ENCODE data around the gene IFI6.

IFI6 gene

GRCh38 chr1:27648602-27649305 is 23.2 kb downstream of the IFI6 start:
- no peak overlapping the region for H3K4me3 ChIP-seq (ENCODE audit: low read depth, low read length)
- ChIA-PET POLR2A (no interaction called here), CTCF (interaction anchor here (1.1 to 2.8 kb wide), 12 partner anchors 8 to 352 kb away, joined by 3 to 22 read pairs (median 7); partner anchors contain the start of gene AHDC1)
- no peak for DNase-seq (ENCODE audit: low read depth, low spot score)
- TF ChIP-seq, protein P1, sequence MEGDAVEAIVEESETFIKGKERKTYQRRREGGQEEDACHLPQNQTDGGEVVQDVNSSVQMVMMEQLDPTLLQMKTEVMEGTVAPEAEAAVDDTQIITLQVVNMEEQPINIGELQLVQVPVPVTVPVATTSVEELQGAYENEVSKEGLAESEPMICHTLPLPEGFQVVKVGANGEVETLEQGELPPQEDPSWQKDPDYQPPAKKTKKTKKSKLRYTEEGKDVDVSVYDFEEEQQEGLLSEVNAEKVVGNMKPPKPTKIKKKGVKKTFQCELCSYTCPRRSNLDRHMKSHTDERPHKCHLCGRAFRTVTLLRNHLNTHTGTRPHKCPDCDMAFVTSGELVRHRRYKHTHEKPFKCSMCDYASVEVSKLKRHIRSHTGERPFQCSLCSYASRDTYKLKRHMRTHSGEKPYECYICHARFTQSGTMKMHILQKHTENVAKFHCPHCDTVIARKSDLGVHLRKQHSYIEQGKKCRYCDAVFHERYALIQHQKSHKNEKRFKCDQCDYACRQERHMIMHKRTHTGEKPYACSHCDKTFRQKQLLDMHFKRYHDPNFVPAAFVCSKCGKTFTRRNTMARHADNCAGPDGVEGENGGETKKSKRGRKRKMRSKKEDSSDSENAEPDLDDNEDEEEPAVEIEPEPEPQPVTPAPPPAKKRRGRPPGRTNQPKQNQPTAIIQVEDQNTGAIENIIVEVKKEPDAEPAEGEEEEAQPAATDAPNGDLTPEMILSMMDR (IDR thresholded peaks at IDR 0.05; ENCODE audit: insufficient read depth, low read length, missing control alignments) = no peak

GRCh38 chr1:27647328-27647727 is 24.7 kb downstream of the IFI6 start:
- DNase-seq (ENCODE audit: low read depth, low spot score) = no peak
- H3K4me3 ChIP-seq (ENCODE audit: low read depth, low read length) = no peak overlapping the region
- TF ChIP-seq, protein P1 (IDR thresholded peaks at IDR 0.05; ENCODE audit: insufficient read depth, low read length, missing control alignments) = no peak
- ChIA-PET POLR2A (no interaction called here), CTCF (interaction anchor here (0.5 to 2.8 kb wide), 9 partner anchors 10 to 253 kb away, joined by 3 to 9 read pairs (median 5); no protein-coding TSS in a partner anchor)

DNA sequence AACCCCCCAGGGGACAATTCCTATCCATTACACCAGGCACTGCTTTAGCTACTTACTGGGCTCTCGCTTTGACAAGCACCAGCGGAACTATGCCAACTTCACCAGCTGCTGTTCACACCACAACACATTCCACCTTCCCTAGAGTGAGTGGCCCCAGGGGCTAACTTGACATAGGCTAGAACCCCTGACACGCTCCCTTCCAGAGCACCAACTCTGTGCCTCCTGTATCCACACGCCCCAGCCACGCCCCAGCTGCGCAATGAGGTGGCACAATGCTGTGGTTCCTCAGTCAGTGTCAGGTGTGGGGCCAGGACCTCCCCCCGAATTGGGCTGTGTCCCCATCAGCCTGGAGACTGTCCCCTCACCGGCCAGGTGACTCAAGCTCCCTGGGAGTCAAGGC is 25.3 kb downstream of the IFI6 start:
- no peak for DNase-seq (ENCODE audit: low read depth, low spot score)
- TF ChIP-seq, protein P1 (IDR thresholded peaks at IDR 0.05; ENCODE audit: insufficient read depth, low read length, missing control alignments) = no peak
- ChIA-PET POLR2A (no interaction called here), CTCF (interaction anchor here (0.9 to 2.8 kb wide), 8 partner anchors 10 to 348 kb away, joined by 3 to 9 read pairs (median 5); no protein-coding TSS in a partner anchor)
- no peak overlapping the region for H3K4me3 ChIP-seq (ENCODE audit: low read depth, low read length)

- DNase-seq (ENCODE audit: low read depth, low spot score) = no peak
- H3K4me3 ChIP-seq (ENCODE audit: low read depth, low read length) = no peak overlapping the region
- TF ChIP-seq, protein P1 (IDR thresholded peaks at IDR 0.05; ENCODE audit: insufficient read depth, low read length, missing control alignments) = no peak
- ChIA-PET CTCF (interaction anchor here (0.9 to 2.1 kb wide), 7 partner anchors 11 to 88 kb away, joined by 3 to 36 read pairs (median 7); no protein-coding TSS in a partner anchor), POLR2A (no interaction called here)
Measured at GRCh38 chr1:27645071-27645415, 26.9 kb downstream of the IFI6 start.

- ChIA-PET POLR2A (no interaction called here), CTCF (interaction anchor here (0.7 to 2.1 kb wide), 11 partner anchors 12 to 88 kb away, joined by 3 to 36 read pairs (median 6); partner anchors contain the start of gene IFI6)
- TF ChIP-seq, protein P1 (IDR thresholded peaks at IDR 0.05; ENCODE audit: insufficient read depth, low read length, missing control alignments) = no peak
- H3K4me3 ChIP-seq (ENCODE audit: low read depth, low read length) = no peak overlapping the region
- no peak for DNase-seq (ENCODE audit: low read depth, low spot score)
Measured at GRCh38 chr1:27644369-27645070, 27.5 kb downstream of the IFI6 start.

Data from AG04449 (cell line).